ENCODE results near the gene NATD1. TPM values are rescaled to one million over a fixed set of nuclear protein-coding genes. Genes with fewer than 3 reads are reported as not detected.

NATD1 gene
- total and polyA plus RNA-seq, 10 of the 15 experiments (the other 5 are each of a cell fraction or from before 2014, with no cell fraction given): 0.02 to 0.33 (median 0.15) TPM

GRCh38 chr17:21292867-21293830 is 39.9 kb upstream of the NATD1 start:
- Histone ChIP-seq H3K9ac (ENCODE audit: control insufficient read depth, insufficient read depth, low read length) (no peak overlapping the region), H3K36me3 (ENCODE audit: control insufficient read depth in 2 of 2, insufficient read depth in 2 of 2, low read length in 1 of 2) (peaks cover 0 to 7% of the 10 kb centered on the region in 2 experiments; a peak in 2 of 4 replicates)
- TF ChIP-seq POLR2A (IDR thresholded peaks at IDR 0.05; ENCODE audit: low read depth, low read length) (no peak), ZNF384 (IDR thresholded peaks at IDR 0.05; ENCODE audit: borderline replicate concordance, low read depth, low read length) (no peak), MTA2 (IDR thresholded peaks at IDR 0.05; ENCODE audit: low read depth) (no peak), MEF2A (IDR thresholded peaks at IDR 0.05; ENCODE audit: insufficient read depth, low read depth, low read length) (no peak), IRF4 (IDR thresholded peaks at IDR 0.05; ENCODE audit: low read depth, low read length) (no peak), HDGF (IDR thresholded peaks at IDR 0.05) (no peak), SPI1 (IDR thresholded peaks at IDR 0.05; ENCODE audit: borderline replicate concordance, insufficient read depth, low read depth, low read length) (no peak), REST (IDR thresholded peaks at IDR 0.05; ENCODE audit: low read depth, low read length) (no peak), CREM (IDR thresholded peaks at IDR 0.05; ENCODE audit: low read depth) (no peak), SUZ12 (IDR thresholded peaks at IDR 0.05; ENCODE audit: unreplicated experiment) (no peak), MYC (IDR thresholded peaks at IDR 0.05; ENCODE audit: insufficient read depth, insufficient read length, insufficient replicate concordance, low read length, severe bottlenecking) (no peak), ZBTB11 (CRISPR knock-in tag; IDR thresholded peaks at IDR 0.05) (no peak), FOS (IDR thresholded peaks at IDR 0.05; ENCODE audit: borderline replicate concordance, extremely low read depth, insufficient read length) (no peak), SREBF1 (IDR thresholded peaks at IDR 0.05; ENCODE audit: low read length) (no peak), NFYB (IDR thresholded peaks at IDR 0.05; ENCODE audit: insufficient read depth, low read depth, low read length) (no peak)

More at GRCh38 chr17:21292867-21293830, 39.9 kb upstream of the NATD1 start:
- DNase-seq (ENCODE audit: low read depth, low spot score): no peak
- no TSS peak for BruUV-seq (replicated peaks)
- Histone ChIP-seq H3K79me2 (ENCODE audit: control insufficient read depth, insufficient read depth, low read length) (peaks cover 20% of the 10 kb centered on the region), H2AFZ (ENCODE audit: control insufficient read depth, low read depth, low read length) (no peak overlapping the region), H3K9me3 (replicated peaks; ENCODE audit: control insufficient read depth, insufficient read depth, low read length) (no peaks in the 10 kb centered on the region; the same call in 2 of the 3 replicates), H3K27ac (ENCODE audit: control insufficient read depth, insufficient read depth) (no peak overlapping the region), H3K4me2 (ENCODE audit: control insufficient read depth, insufficient read depth) (no peak overlapping the region), H3K4me3 (no peak overlapping the region), H4K20me1 (ENCODE audit: control insufficient read depth, insufficient read depth) (peaks cover 4% of the 10 kb centered on the region; the same call in 1 of the 2 replicates), H3K4me1 (ENCODE audit: control insufficient read depth, insufficient read depth, low read length) (peaks cover 10% of the 10 kb centered on the region), H3K27me3 (replicated peaks in 1 of 2; ENCODE audit: control insufficient read depth in 2 of 2, insufficient read depth in 2 of 2, low read length in 1 of 2) (no peaks in the 10 kb centered on the region)
- no peak for FAIRE-seq
- no peak for ATAC-seq
- intact Hi-C loops (cut with micrococcal nuclease; ENCODE audit: unreplicated experiment) (no loop called here), in situ Hi-C loops (cut with MboI) (loop anchor here (10.0 kb wide), 2 partner anchors 882 to 1012 kb away; no protein-coding TSS in a partner anchor)
- ChIA-PET CTCF (no interaction called here), SMC1A (ENCODE audit: uncharacterized antibody, unreplicated experiment) (no interaction called here), POLR2A (no interaction called here), RAD21 (ENCODE audit: unreplicated experiment) (no interaction called here)
- 53% methylated on average over 20 of the region's 20 CpGs for WGBS (ENCODE audit: insufficient coverage, insufficient replicate concordance, low lambda C conversion rate, missing lambda C conversion rate)
